H9 (cell line): ENCODE data around the gene NSG1. TPM values are rescaled to one million over a fixed set of nuclear protein-coding genes. Genes with fewer than 3 reads are reported as not detected.

Experiments
- DNase-seq: peaks from one replicate; pipeline ENCODE4 v3.0.0-alpha.2; 2017
- H2AFZ ChIP-seq: one replicate; pipeline ENCODE4 v1.6.1; 2013; ENCODE audit warnings: mild to moderate bottlenecking, low read length, control low read depth, moderate library complexity
- H2AK5ac ChIP-seq: 2 replicates; pipeline ENCODE4 v1.6.1; 2013; ENCODE audit warnings: low read length, control low read depth, mixed read lengths; ENCODE audit not compliant: insufficient read length
- H2BK120ac ChIP-seq: one replicate; pipeline ENCODE4 v1.6.1; 2013; ENCODE audit warnings: low read depth, mild to moderate bottlenecking, low read length, control low read depth, inconsistent platforms; ENCODE audit not compliant: poor library complexity, severe bottlenecking
- H2BK12ac ChIP-seq: 2 replicates; pipeline ENCODE4 v1.6.1; 2013; ENCODE audit warnings: low read length, control low read depth, mixed read lengths, low read depth; ENCODE audit not compliant: insufficient read length
- H2BK15ac ChIP-seq: 2 replicates; pipeline ENCODE4 v1.6.1; 2013; ENCODE audit warnings: low read depth, low read length, control low read depth
- H2BK20ac ChIP-seq: one replicate; pipeline ENCODE4 v1.6.1; 2013; ENCODE audit warnings: low read depth, mild to moderate bottlenecking, low read length, control low read depth, inconsistent platforms; ENCODE audit not compliant: poor library complexity, severe bottlenecking
- H2BK5ac ChIP-seq: 2 replicates; pipeline ENCODE4 v1.6.1; 2013; ENCODE audit warnings: low read length, control low read depth, mixed read lengths; ENCODE audit not compliant: insufficient read length
- H3K14ac ChIP-seq: 2 replicates; pipeline ENCODE4 v1.6.1; 2013; ENCODE audit warnings: low read length, control low read depth; ENCODE audit not compliant: insufficient read depth
- H3K18ac ChIP-seq: 2 replicates; pipeline ENCODE4 v1.6.1; 2013; ENCODE audit warnings: low read depth, mild to moderate bottlenecking, mixed read lengths, low read length, control low read depth; ENCODE audit not compliant: insufficient read length
- H3K23ac ChIP-seq: 2 replicates; pipeline ENCODE4 v1.6.1; 2013; ENCODE audit warnings: low read length, control low read depth, mixed read lengths, low read depth; ENCODE audit not compliant: insufficient read length
- H3K23me2 ChIP-seq: 2 replicates; pipeline ENCODE4 v1.6.1; 2013; ENCODE audit warnings: low read depth, mild to moderate bottlenecking, mixed read lengths, low read length, control low read depth; ENCODE audit not compliant: insufficient read length, poor library complexity, severe bottlenecking
- H3K27ac ChIP-seq: 2 replicates; pipeline ENCODE4 v1.5.1; 2013; ENCODE audit warnings: low read length, control low read depth, mixed read lengths, low read depth; ENCODE audit not compliant: insufficient read length
- H3K27me3 ChIP-seq: 2 replicates; pipeline ENCODE4 v1.6.1; 2013; ENCODE audit warnings: low read length, control low read depth, inconsistent platforms; ENCODE audit not compliant: insufficient read depth
- H3K4ac ChIP-seq: 2 replicates; pipeline ENCODE4 v1.6.1; 2013; ENCODE audit warnings: low read depth, mild to moderate bottlenecking, control low read depth, inconsistent platforms, low read length, moderate library complexity
- H3K4me1 ChIP-seq: 2 replicates; pipeline ENCODE4 v1.6.1; 2013; ENCODE audit warnings: low read length, control low read depth, inconsistent platforms; ENCODE audit not compliant: insufficient read depth
- H3K4me2 ChIP-seq: 2 replicates; pipeline ENCODE4 v1.6.1; 2013; ENCODE audit warnings: low read length, control low read depth, mixed read lengths; ENCODE audit not compliant: insufficient read length, insufficient read depth
- H3K56ac ChIP-seq: 2 replicates; pipeline ENCODE4 v1.6.1; 2013; ENCODE audit warnings: low read depth, mild to moderate bottlenecking, mixed read lengths, low read length, control low read depth; ENCODE audit not compliant: insufficient read length
- H3K79me1 ChIP-seq: 2 replicates; pipeline ENCODE4 v1.6.1; 2013; ENCODE audit warnings: low read depth, mild to moderate bottlenecking, moderate library complexity, low read length, control low read depth, inconsistent platforms; ENCODE audit not compliant: insufficient read depth, poor library complexity, severe bottlenecking
- H3K79me2 ChIP-seq: 2 replicates; pipeline ENCODE4 v1.6.1; 2013; ENCODE audit warnings: low read length, control low read depth, inconsistent platforms; ENCODE audit not compliant: insufficient read depth
- H3K9ac ChIP-seq: 2 replicates; pipeline ENCODE4 v1.6.1; 2013; ENCODE audit warnings: low read length, control low read depth, mixed read lengths; ENCODE audit not compliant: insufficient read length; ENCODE audit errors: extremely low read depth
- H3K9me3 ChIP-seq: one replicate; pipeline ENCODE4 v1.6.1; 2013; ENCODE audit warnings: low read depth, low read length, inconsistent platforms; ENCODE audit not compliant: control insufficient read depth
- H3T11ph ChIP-seq: one replicate; pipeline ENCODE4 v1.6.1; 2013; ENCODE audit warnings: mild to moderate bottlenecking, low read length, control low read depth, inconsistent platforms
- H4K20me1 ChIP-seq: one replicate; pipeline ENCODE4 v1.6.1; 2013; ENCODE audit not compliant: control insufficient read depth, insufficient read length, insufficient read depth
- H4K5ac ChIP-seq: 2 replicates; pipeline ENCODE4 v1.6.1; 2013; ENCODE audit warnings: low read depth, mild to moderate bottlenecking, mixed read lengths, low read length, control low read depth; ENCODE audit not compliant: insufficient read length
- H4K8ac ChIP-seq: replicated peaks from 2 replicates; pipeline ENCODE4 v1.6.1; 2013; ENCODE audit warnings: low read length, control low read depth, mixed read lengths, low read depth; ENCODE audit not compliant: insufficient read length
- H4K91ac ChIP-seq: 2 replicates; pipeline ENCODE4 v1.6.1; 2013; ENCODE audit warnings: low read depth, mild to moderate bottlenecking, moderate library complexity, mixed read lengths, low read length, control low read depth; ENCODE audit not compliant: insufficient read length
- H3K27ac Mint-ChIP-seq, 3 experiments: 2 replicates in 2 of 3; 3 replicates in 1 of 3; pipeline ENCODE4 v1.8.0; 2020 to 2021; ENCODE audit warnings: mixed read lengths in 3 of 3, mild to moderate bottlenecking in 1 of 3, moderate library complexity in 1 of 3
- H3K27me3 Mint-ChIP-seq: 2 replicates; pipeline ENCODE4 v1.8.0; 2021; ENCODE audit warnings: low read depth, mild to moderate bottlenecking, moderate library complexity, mixed read lengths
- H3K36me3 Mint-ChIP-seq, 3 experiments: 2 replicates in 2 of 3; 3 replicates in 1 of 3; pipeline ENCODE4 v1.8.0; 2020 to 2021; ENCODE audit warnings: low read depth in 3 of 3, mixed read lengths in 3 of 3; ENCODE audit not compliant: insufficient read depth in 1 of 3
- H3K4me1 Mint-ChIP-seq, 2 experiments: 2 replicates each; pipeline ENCODE4 v1.8.0; 2020; ENCODE audit warnings: mixed read lengths in 2 of 2
- H3K4me3 Mint-ChIP-seq, 2 experiments: 2 replicates in 1 of 2; 3 replicates in 1 of 2; pipeline ENCODE4 v1.8.0; 2020 to 2021; ENCODE audit warnings: mild to moderate bottlenecking in 2 of 2, mixed read lengths in 2 of 2, moderate library complexity in 1 of 2
- H3K9me3 Mint-ChIP-seq, 2 experiments: 2 replicates in 1 of 2; 3 replicates in 1 of 2; pipeline ENCODE4 v1.8.0; 2020; ENCODE audit warnings: mild to moderate bottlenecking in 2 of 2, mixed read lengths in 2 of 2, moderate library complexity in 1 of 2
- WGBS: extraction: QIAGEN DNeasy Blood & Tissue Kit; methylation state at CpG from one replicate; pipeline ENCODE4 v1.1.7; 2013; ENCODE audit warnings: missing lambda C conversion rate, low lambda C conversion rate, mixed read lengths; ENCODE audit not compliant: insufficient read length; ENCODE audit errors: extremely low coverage; 5-methylcytosine and 5-hydroxymethylcytosine counted together
- total RNA-seq: library from RNA; stranded (reverse); gene quantifications from 2 replicates; pipeline ENCODE4 v1.2.1, GENCODE V29; 2021
- TF ChIP-seq, protein P1 (sequence below): fragments of 200-600 bp; sonication (generic); conservative IDR thresholded peaks from 3 replicates; pipeline ENCODE4 v1.8.0; 2021; ENCODE audit warnings: antibody characterized with exemption, mild to moderate bottlenecking

NSG1 gene
- total RNA-seq, 1 experiment from 2014 or later, result 9.3 TPM

DNA sequence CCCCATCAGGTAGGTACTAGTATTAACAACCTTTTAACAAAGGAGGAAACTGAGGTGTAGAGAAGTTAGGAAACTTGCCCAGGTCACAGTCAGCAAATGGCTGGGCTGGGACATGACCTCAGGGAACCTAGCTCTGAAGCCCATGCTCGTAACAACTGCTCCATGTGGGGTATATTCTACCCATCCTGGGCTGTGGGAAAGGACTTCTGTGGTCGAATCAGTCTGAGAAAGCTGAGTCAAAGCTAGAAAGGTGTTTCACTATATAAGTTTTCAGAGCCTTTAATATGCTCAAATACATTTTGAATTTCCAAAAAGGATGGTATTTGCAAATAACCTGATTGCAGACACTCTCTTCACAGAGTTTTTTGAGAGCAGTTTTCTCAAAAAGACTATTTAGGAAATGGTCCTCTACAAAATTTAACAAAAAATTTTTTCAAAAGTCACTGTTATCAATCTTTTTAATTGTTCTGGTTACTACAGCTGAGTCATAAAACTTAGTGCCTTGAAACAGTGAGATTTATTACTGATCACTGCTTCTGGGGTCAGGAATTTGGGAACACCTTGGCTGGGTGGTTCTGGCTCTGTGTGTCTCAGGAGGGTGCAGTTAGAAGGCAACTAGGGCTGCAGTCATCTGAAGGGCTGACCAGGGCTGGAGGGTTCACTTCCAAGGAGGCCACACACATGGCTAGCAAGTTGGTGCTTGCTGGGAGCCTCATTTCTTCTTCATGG lies 53.6 kb downstream of the NSG1 start:
- H4K20me1 ChIP-seq, result no peaks in the 10 kb centered on the region
- no peak overlapping the region for H3K14ac ChIP-seq
- Mint-ChIP-seq H3K27ac (no peak overlapping the region), H3K4me1 (peaks cover 7 to 9% of the 10 kb centered on the region in 2 experiments; a peak in 3 of 4 replicates), H3K4me3 (no peak overlapping the region), H3K9me3 (no peaks in the 10 kb centered on the region; a peak in 2 of 5 replicates), H3K27me3 (no peaks in the 10 kb centered on the region), H3K36me3 (peaks cover 8 to 9% (median 8%) of the 10 kb centered on the region in 3 experiments; a peak in 4 of 7 replicates)
- no peak overlapping the region for H3K9ac ChIP-seq
- no peaks in the 10 kb centered on the region for H3K23me2 ChIP-seq
- no peak overlapping the region for H3T11ph ChIP-seq
- H2BK15ac ChIP-seq, result no peak overlapping the region
- no peak overlapping the region for H3K4me2 ChIP-seq
- H2AFZ ChIP-seq, result no peak overlapping the region
- no peaks in the 10 kb centered on the region for H3K27me3 ChIP-seq
- no peaks in the 10 kb centered on the region for H3K4me1 ChIP-seq
- TF ChIP-seq, protein P1, sequence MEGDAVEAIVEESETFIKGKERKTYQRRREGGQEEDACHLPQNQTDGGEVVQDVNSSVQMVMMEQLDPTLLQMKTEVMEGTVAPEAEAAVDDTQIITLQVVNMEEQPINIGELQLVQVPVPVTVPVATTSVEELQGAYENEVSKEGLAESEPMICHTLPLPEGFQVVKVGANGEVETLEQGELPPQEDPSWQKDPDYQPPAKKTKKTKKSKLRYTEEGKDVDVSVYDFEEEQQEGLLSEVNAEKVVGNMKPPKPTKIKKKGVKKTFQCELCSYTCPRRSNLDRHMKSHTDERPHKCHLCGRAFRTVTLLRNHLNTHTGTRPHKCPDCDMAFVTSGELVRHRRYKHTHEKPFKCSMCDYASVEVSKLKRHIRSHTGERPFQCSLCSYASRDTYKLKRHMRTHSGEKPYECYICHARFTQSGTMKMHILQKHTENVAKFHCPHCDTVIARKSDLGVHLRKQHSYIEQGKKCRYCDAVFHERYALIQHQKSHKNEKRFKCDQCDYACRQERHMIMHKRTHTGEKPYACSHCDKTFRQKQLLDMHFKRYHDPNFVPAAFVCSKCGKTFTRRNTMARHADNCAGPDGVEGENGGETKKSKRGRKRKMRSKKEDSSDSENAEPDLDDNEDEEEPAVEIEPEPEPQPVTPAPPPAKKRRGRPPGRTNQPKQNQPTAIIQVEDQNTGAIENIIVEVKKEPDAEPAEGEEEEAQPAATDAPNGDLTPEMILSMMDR, result no peak
- no peak overlapping the region for H3K56ac ChIP-seq
- no peak overlapping the region for H3K4ac ChIP-seq
- WGBS, result no CpG with 5 or more reads among the region's 2 CpGs
- no peak overlapping the region for H3K18ac ChIP-seq
- no peak overlapping the region for H2AK5ac ChIP-seq
- H4K8ac ChIP-seq, result no peak overlapping the region
- H3K79me2 ChIP-seq, result no peaks in the 10 kb centered on the region
- H2BK20ac ChIP-seq, result no peak overlapping the region
- no peak for DNase-seq
- H2BK120ac ChIP-seq, result no peak overlapping the region
- no peak overlapping the region for H4K91ac ChIP-seq
- no peak overlapping the region for H3K23ac ChIP-seq
- H3K27ac ChIP-seq, result no peak overlapping the region
- H2BK5ac ChIP-seq, result no peak overlapping the region
- H3K79me1 ChIP-seq, result no peaks in the 10 kb centered on the region
- no peak overlapping the region for H4K5ac ChIP-seq
- no peak overlapping the region for H2BK12ac ChIP-seq
- no peaks in the 10 kb centered on the region for H3K9me3 ChIP-seq
